ENCODE data around the gene KRT78.

Gene KRT78

DNA sequence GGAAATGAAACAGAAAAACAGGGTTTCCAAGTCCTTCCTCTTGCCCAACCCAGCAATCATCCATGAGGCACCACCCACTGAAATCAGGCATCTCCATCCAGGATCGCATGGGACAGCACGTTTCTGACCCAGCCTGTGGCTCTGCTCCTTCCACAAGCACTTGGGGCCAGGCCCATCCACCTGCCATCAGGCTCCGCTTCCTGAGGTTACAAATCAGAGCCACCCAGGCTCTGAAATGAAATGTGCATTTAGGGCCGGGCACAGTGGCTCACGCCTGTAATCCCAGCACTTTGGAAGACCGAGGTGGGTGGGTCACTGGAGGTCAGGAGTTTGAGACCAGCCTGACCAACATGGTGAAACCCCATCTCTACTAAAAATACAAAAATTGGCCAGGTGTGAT lies 717 bp upstream of the KRT78 start:
- in situ Hi-C loops (cut with HindIII; ENCODE audit: low pct_ligation_motif_present, low pct_unique_long_range_greater_than_20kb, low sequenced_read_pairs) = no loop called here
- DNase-seq = no peak

DNA sequence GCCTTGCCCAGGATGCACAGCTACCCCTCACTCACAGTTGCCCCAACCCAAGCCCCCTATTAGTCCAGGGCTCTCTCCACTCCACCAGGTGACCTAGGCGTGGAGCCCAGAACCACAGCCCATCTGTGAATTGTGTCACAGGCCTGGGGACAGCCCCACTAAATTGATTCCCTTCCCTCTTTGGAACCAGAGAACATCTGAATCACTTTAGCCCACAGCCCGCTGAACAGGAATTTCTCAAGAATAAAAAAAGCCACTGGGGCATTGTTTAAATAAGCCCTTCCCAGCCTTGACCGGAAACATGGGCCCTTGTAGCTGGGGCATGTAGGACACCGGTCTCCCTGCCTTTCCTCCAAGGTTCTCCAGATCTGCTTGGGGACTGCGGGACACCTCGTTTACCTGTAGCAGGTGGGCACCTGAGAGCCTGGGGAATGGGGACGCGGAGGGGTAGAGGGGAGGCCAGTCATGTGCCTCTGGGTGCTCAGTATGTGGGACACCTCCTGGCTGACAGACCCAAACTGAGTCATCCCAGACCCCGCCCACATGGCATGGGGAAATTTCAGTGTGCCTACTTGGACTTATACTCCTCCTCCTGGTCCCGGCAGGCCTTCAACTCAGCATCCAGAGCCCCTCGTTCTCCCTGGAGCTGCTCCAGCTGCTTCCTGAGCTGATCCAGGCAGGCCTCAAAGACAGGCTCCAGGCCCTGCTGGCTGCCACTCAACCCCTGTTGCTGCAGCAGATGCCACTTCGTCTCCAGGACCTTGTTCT lies 1.3 kb downstream of the KRT78 start:
- in situ Hi-C loops (cut with HindIII; ENCODE audit: low pct_ligation_motif_present, low pct_unique_long_range_greater_than_20kb, low sequenced_read_pairs) = no loop called here

DNA sequence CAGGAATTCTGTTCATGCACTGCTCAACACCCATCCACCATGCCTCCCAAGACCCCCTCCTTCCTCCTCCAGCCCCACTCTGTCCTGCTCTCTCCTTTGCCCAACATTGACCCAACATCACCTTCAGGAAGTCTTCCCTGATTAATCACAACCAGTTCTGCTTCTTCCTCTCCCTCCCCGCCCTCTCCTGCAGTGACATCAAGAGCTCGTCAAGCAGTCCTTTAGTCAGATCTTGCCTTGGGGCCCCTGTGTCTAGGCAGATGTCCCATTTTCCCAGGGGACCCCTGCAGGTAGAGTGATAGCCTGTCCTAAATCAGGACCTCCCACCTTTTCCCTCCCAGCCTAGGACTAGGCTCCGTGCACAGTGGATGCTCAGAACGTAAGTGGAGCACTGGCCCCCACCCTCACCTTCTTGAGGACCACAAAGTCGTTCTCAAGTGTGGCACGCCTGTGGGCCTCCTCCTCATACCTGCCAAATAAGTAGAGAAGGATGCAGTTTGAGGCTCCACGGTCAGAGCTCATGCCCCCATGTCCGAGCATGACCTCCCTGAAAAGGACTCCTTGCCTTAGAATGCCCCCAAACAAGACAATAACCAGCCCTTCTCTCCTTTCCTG lies 2.3 kb downstream of the KRT78 start:
- DNase-seq = no peak
- in situ Hi-C loops (cut with HindIII; ENCODE audit: low pct_ligation_motif_present, low pct_unique_long_range_greater_than_20kb, low sequenced_read_pairs) = no loop called here

More for the DNA sequence above, 1.3 kb downstream of the KRT78 start:
- DNase-seq = peak; percentile 42

DNA sequence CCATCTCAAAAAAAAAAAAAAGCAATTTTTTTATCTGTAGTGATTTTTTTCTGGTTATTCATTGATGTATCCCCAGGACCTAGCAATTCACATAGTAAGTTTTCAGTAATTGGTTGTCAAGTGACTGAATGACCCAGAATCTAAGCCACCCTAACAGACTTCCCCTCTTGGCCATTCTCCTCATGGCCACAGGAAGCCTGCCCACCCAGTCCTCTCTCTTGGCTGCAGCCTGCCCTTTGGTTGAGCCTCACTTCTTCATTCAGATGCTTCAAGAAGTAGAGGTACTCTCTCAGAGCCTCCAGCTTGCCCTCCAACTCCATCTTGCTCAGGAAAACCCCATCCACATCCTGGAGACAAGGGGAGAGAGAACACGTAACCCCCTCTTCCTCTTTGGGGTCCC lies 2.8 kb downstream of the KRT78 start:
- DNase-seq = no peak
- in situ Hi-C loops (cut with HindIII; ENCODE audit: low pct_ligation_motif_present, low pct_unique_long_range_greater_than_20kb, low sequenced_read_pairs) = no loop called here

DNA sequence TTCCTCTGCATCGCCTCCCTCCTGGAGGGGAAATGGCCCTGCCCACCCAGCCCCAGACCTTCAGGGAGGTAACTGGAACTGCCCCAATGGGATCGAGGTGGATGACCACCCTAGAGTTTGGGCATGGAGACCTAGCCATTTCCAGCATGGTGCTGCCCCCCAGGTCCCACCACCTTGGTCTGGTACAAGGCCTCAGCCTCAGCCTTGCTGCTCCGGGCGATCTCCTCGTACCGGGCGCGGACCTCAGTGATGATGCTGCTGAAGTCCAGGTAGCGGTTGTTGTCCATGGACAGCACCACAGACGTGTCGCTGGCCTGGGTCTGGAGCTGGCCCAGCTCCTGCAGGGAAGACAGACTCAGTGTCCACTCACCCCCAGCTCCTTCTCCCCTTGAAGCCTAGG lies 4.4 kb downstream of the KRT78 start:
- in situ Hi-C loops (cut with HindIII; ENCODE audit: low pct_ligation_motif_present, low pct_unique_long_range_greater_than_20kb, low sequenced_read_pairs) = no loop called here
- no peak for DNase-seq

DNA sequence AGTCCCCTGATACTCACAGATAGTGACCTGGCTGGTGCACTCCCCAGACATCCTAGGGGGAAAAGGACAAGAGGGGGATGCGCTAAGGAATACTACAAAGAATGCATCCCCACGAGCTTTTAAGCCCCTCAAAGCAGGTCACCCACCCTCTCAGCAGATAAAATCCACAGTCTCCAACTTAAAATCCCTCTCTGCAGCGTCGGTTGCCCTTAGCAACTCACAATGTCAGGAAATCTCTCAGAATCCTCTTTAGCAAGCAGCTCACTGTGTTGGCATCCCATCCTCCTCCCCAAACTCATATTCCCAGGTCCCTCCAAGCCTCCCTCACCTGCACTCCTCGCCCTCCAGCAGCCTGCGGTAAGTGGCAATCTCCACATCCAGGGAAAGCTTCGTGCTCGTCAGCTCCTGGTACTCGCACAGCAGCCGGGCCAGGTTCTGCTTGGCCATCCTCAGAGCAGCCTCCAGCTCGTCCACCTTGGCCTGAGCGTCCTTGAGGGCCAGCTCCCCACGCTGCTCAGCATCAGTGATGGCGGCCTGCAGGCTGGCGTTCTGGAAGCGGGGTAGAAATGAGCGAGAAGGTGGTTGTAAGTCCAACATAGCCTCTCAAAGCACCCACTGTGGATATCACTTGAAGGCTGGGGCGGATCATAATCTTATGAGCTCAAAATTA lies 9.2 kb downstream of the KRT78 start:
- in situ Hi-C loops (cut with HindIII; ENCODE audit: low pct_ligation_motif_present, low pct_unique_long_range_greater_than_20kb, low sequenced_read_pairs) = no loop called here
- no peak for DNase-seq

DNA sequence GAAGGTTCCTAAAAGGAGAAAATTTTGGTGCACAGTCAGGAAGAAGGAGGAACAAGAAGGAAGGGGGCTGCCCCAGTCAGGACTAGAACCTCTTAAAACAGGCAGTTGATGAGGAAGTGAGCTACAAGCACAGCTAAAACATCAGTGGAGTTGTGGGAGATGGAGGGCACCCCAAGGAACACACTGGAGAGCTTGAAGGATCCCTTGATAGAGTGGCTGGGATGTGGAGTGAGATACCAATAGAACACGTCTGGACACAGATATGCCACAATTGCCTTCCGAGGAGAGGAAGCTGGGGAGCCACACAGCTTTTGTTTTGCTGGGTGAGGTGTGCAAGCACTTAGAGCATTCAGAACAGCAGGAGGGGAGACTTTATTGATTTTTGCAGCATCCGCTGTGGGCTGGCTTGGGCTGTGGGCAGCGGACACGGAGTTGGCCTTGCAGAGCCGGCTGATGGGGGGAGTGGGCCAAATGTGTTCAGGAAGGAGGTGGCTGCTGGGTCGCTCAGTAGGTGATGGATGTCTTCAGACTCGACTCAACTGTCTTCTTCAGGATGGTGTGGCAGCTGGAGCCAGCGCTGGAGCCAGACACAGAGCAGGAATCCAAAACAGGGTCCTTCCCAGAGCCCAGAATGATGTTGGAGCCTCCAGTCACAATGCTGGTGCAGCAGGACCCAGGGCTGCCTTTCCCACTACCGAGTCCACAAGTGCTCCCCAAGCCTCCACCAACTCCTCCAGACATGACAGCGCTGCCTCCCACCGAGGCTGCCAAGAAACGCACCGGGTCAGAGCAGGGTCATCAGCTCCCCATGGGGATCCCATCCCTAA lies 10.0 kb downstream of the KRT78 start:
- in situ Hi-C loops (cut with HindIII; ENCODE audit: low pct_ligation_motif_present, low pct_unique_long_range_greater_than_20kb, low sequenced_read_pairs) = no loop called here
- DNase-seq = no peak

DNA sequence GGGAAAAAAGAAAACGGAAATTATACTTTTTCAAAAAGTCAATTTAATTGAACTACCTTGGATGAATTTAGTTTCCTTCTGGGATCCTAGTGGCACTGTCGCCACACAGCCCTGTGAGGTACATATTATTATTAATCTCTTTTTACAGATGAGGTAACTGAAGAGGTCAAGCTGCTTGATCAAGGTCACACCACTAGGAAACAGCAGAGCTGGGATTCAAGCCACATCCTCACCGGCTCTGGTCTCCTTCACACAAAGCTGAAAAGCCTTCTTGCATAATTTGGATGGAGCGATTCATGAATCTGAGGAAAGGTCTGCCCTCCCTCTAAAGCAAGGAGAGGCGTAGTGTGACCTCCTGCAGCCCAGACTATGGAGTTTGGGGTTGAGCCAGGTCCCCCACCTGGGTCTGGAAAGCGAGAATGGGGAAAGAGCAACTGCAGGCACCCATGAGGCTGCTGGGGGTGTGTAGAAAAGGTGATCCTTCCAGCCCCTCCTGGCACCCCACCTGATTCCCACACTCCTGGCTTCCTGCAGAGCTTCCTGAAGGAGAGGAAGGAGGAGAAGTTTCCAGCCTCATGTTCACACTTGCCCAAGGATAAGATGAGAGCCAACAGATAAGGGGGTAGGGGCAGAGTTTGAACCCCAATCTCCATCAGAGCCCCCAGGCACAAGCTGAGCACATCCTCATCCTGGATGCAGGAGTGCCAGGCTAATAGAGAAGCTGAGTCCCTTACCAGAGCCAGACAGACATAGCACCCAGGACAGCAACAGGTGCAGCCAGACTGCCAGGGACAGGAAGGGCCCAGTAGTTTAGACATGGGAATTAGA lies 10.8 kb downstream of the KRT78 start:
- DNase-seq = no peak
- in situ Hi-C loops (cut with HindIII; ENCODE audit: low pct_ligation_motif_present, low pct_unique_long_range_greater_than_20kb, low sequenced_read_pairs) = no loop called here

DNA sequence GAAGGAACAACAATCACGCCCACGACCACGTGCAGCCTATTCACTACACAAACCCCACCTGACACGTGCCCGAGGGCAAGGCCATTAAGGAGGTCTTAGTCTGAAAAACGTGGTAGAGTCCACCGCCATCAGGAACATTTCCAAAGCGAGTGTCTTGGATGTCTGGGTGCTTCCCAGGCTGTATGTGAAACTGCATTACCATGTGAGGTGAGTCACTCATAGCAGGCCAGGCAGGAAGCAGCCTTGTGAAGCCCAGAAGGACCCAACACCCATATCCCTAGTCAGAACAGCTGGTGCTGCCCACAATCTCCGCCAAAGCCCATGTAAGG lies 11.4 kb downstream of the KRT78 start:
- peak; percentile 51 for DNase-seq
- in situ Hi-C loops (cut with HindIII; ENCODE audit: low pct_ligation_motif_present, low pct_unique_long_range_greater_than_20kb, low sequenced_read_pairs) = no loop called here

DNA sequence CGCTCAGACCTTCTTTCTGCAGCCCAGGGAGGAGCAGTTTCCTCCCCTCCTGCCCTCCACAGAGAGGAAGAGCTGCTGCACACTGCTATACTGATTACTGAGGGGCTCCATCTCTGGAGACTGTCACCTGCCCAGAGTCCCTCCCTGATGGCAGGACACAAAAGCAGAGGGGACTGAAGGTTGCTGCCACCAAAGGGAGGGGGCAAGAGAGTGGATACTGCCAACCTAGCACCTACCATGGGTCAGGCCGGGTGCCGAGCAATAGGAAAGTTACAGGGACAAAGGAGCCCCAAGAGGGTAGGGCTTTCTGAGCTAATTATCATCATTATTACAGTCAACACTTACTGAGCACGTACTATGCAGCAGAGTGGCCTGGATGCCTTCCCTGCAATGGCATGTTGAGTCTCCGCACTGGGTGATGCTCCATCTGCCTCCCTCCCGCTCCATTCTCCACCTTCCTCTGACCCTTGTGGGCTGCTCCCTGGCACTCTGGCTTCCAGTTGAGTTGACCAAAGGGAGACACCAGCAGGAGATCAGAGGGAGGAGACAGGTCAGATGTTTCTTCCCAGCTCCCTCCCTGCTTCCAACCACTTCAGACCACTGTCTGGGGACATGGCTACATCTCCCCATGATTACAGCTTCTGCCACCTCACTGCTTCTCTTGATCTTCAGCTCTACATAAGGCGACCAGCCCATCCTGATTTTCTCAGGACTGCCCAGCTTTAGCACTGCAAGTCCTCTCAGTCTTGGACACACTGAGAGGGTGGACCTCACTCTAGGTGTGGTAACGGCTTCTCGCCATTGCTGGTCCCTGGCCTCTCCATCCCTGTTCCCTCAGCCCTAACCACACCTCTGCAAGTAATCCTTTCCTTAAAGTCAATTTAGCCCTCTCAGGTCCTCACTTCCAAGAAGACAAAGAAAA lies 12.0 kb downstream of the KRT78 start:
- no peak for DNase-seq
- in situ Hi-C loops (cut with HindIII; ENCODE audit: low pct_ligation_motif_present, low pct_unique_long_range_greater_than_20kb, low sequenced_read_pairs) = no loop called here

DNA sequence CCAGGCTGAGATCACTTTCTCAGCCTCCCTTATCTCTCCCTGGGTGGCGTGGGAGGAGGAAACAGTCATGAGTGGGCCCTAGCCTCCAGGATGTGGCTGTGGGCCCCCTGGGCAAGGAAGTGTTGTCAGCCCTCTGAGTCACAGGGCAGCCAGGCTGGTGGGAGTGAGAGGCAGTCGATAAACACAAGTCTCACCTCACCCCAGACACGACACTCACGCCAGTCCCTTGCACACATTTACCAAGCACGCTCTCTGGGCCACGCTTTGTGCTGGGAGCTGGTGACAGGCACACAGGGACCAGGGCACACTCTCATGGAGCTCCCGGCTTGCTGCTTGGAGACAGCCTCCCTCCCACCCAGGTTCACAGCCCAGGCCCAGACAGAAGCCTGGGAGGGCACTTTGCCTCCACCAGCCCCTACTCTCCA lies 12.7 kb downstream of the KRT78 start:
- DNase-seq = no peak
- in situ Hi-C loops (cut with HindIII; ENCODE audit: low pct_ligation_motif_present, low pct_unique_long_range_greater_than_20kb, low sequenced_read_pairs) = no loop called here

DNA sequence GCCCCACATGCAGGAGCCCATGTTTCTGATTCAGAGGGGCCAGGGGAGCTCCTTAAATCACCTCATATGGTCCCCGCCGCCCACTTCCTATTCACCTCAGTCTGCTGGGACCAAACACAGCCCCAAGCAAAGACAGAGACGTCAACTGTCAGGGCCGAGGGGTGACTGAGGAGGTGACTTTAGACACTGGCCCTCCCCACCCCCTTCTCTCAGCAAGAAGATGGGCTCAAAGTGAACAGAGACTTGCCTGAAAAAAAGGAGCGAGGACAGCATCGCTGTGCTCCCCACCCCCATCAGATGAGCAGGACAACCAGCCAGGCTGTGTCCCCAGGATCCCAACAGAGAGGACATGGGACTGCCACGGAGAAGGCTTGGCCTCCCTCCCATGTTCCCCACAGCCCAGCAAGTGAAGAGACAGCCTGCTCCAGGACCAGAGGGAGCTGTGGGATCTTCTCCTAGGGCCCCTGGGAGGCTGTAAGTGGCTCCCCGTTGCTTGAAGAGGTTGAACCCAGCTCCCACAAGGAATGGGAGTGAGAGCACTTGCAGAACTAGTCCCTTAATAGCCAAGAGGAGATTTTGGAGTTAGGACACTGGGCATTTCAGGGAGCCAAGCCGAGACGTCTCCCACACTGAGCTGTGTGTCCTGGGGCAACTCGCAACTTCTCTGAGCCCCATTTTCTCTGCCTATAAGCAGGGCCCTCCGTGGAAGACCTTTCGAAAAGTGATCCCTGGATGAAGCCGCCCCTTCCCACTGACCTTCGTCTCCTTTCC lies 13.3 kb downstream of the KRT78 start:
- in situ Hi-C loops (cut with HindIII; ENCODE audit: low pct_ligation_motif_present, low pct_unique_long_range_greater_than_20kb, low sequenced_read_pairs) = no loop called here
- DNase-seq = no peak

DNA sequence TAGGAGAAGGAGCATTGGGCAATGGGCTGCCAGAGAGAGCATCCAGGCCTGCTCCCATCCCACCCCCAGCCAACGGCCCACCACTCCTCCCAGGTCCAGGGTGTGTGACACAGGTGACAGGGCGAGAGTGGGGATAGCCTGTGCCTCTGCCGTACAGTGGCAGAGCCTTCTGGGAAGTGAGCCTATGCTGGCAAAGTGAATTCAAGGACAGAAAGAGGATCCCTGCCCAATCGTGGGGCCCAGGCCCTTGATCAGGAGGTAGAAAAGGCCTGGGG lies 14.1 kb downstream of the KRT78 start:
- in situ Hi-C loops (cut with HindIII; ENCODE audit: low pct_ligation_motif_present, low pct_unique_long_range_greater_than_20kb, low sequenced_read_pairs) = no loop called here

DNA sequence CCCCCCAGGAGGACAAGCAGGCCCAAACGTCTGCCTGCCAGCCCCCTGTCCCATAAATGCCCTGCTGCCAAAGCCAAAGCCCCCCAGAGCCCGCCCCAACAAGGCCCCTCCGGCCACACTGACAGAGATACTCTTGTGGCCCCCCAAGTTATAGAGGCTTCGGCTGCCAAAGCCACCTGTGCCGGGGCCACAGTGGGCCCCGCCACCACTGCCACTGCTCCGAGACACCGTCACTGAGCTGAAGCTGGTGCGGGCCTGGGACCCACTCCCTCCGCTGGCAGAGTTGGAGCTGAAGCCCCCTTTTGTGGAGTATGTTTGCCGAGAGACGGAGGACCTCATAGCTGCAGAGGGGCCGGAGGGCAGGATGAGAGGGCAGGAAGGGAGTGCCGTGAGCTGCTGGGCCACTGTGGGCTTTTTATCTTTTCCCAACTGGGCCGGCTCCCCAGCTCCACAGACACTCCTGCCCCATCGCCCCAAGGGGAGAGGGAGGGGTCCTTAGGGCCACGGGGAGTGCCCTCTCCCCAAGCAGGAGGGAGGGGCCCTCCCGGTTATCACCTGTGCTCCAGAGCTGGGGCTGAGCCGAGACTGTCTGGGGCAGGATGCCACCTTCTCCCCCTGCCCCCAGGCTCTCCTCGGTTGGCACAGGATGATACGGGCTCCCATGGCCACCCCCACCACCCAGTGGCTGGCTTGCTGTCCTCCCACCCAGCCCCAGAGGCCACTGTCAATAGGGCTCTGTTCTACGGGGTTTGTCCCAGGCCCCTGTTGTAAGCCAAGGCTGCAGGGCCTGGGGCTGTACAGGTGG lies 14.7 kb downstream of the KRT78 start, which contains the start of gene KRT79:
KRT79 (minus strand) TSS at position 390 of the 805 bp plus-strand sequence; CDS start at position 339, 51 bp downstream.
- no peak for DNase-seq
- in situ Hi-C loops (cut with HindIII; ENCODE audit: low pct_ligation_motif_present, low pct_unique_long_range_greater_than_20kb, low sequenced_read_pairs) = no loop called here

More for the DNA sequence above, 14.1 kb downstream of the KRT78 start:
- DNase-seq = no peak

DNA sequence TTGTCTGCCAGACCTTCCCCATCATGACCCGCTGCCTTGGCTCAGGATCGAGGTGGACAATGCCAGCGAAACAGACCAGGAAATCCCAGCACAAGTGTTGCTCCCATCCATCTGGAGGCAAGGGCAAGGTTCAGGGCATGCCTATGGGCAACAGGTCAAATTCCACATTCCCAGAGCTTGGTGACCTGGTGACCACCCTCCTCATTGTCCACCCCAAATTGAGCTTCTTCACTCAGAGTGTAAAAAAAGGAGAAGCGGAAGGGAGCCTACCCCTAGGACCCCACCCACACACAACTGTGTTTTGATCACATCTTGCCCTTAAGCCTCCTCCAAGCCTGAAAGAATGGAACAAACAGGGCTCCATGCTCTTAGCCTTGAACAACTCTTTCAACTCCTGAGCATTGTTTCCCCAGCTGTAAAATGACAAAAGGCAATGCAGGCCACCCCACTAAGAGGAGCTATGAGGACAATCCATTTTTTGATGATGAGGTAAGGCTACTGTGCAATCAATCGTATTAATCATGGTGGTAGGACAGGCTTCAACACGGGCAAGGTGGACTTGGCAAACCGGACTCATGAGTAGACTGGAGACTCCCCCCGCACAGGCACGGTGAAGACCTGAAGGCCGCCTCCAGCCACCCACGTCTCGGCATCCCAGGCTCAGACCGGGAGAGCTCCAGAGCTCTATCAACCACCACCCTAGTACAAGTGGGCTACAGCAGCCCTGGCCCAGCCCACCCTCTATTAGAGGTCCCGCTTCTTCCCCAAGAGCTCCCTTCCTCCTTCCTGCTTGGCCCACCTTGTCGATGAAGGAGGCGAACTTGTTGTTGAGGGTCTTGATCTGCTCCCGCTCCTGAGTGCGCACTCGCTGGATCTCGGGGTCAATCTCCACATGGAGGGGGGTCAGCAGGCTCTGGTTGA lies 15.5 kb downstream of the KRT78 start:
- in situ Hi-C loops (cut with HindIII; ENCODE audit: low pct_ligation_motif_present, low pct_unique_long_range_greater_than_20kb, low sequenced_read_pairs) = no loop called here
- DNase-seq = no peak

Measured in ACHN (cell line).